Right forelimb (tissue), 1 donor: ENCODE results near the gene STK32A.
"Not testable (repeated sequence)": the region's sequence is repeated elsewhere in the genome, so short reads cannot be mapped to it uniquely, and the experiment has no call there.

Experiments
- DNase-seq: peaks from one replicate; pipeline ENCODE4 v3.0.0-alpha.2; 2018

STK32A gene

GRCh38 chr5:147234825-147235635 is at the start of gene STK32A:
STK32A (plus strand) TSS chr5:147235026; CDS start chr5:147239635, 4,609 bp downstream.
- DNase-seq: peak; percentile 64

- DNase-seq: no peak
Observed at GRCh38 chr5:147187099-147187540, 47.7 kb upstream of the STK32A start.

- peak; percentile 53 for DNase-seq
Observed at GRCh38 chr5:147188200-147189108, 46.4 kb upstream of the STK32A start.

- DNase-seq: no peak
Observed at GRCh38 chr5:147189109-147189424, 45.8 kb upstream of the STK32A start.

- DNase-seq: no peak
Observed at GRCh38 chr5:147190331-147190730, 44.5 kb upstream of the STK32A start.

- DNase-seq: no peak
Observed at GRCh38 chr5:147193123-147193522, 41.7 kb upstream of the STK32A start.

- DNase-seq: no peak
Observed at GRCh38 chr5:147200004-147200403, 34.8 kb upstream of the STK32A start.

GRCh38 chr5:147203213-147203612 is 31.6 kb upstream of the STK32A start:
- no peak for DNase-seq

- no peak for DNase-seq
Observed at GRCh38 chr5:147204576-147204975, 30.2 kb upstream of the STK32A start.

- DNase-seq: no peak
Observed at GRCh38 chr5:147208134-147208533, 26.7 kb upstream of the STK32A start.

- DNase-seq: no peak
Observed at GRCh38 chr5:147216552-147217154, 18.2 kb upstream of the STK32A start.

- no peak for DNase-seq
Observed at GRCh38 chr5:147223343-147223742, 11.5 kb upstream of the STK32A start.

- DNase-seq: no peak
Observed at GRCh38 chr5:147223948-147224791, 10.7 kb upstream of the STK32A start.

GRCh38 chr5:147225938-147226337 is 8.9 kb upstream of the STK32A start:
- DNase-seq: no peak

- DNase-seq: no peak
Observed at GRCh38 chr5:147226512-147226911, 8.3 kb upstream of the STK32A start.

- DNase-seq: peak; percentile 49
Observed at GRCh38 chr5:147234239-147234824, 494 bp upstream of the STK32A start.

GRCh38 chr5:147240266-147240985 is 5.6 kb downstream of the STK32A start:
- no peak for DNase-seq

GRCh38 chr5:147243238-147243637 is 8.4 kb downstream of the STK32A start:
- DNase-seq: not testable (repeated sequence)

- no peak for DNase-seq
Observed at GRCh38 chr5:147245381-147246165, 10.7 kb downstream of the STK32A start.

GRCh38 chr5:147248561-147248960 is 13.7 kb downstream of the STK32A start:
- DNase-seq: no peak

- no peak for DNase-seq
Observed at GRCh38 chr5:147259837-147260236, 25.0 kb downstream of the STK32A start.
